ENCODE measurements around the gene PHOX2B. TPM values are rescaled to one million over a fixed set of nuclear protein-coding genes. Genes with fewer than 3 reads are reported as not detected.

Gene PHOX2B
- total RNA-seq, 1 donor from 2014 or later = not detected

- Histone ChIP-seq H3K4me3 (peak overlapping the region; percentile 27), H3K4me1 (peaks cover 30% of the 10 kb centered on the region), H3K36me3 (no peaks in the 10 kb centered on the region), H3K9me3 (replicated peaks) (no peaks in the 10 kb centered on the region), H3K27me3 (ENCODE audit: low read depth) (peaks cover 100% of the 10 kb centered on the region), H3K27ac (replicated peaks) (no peak overlapping the region)
- no peak for DNase-seq
- intact Hi-C loops (cut with micrococcal nuclease) = no loop called here
- TF ChIP-seq, protein P1, sequence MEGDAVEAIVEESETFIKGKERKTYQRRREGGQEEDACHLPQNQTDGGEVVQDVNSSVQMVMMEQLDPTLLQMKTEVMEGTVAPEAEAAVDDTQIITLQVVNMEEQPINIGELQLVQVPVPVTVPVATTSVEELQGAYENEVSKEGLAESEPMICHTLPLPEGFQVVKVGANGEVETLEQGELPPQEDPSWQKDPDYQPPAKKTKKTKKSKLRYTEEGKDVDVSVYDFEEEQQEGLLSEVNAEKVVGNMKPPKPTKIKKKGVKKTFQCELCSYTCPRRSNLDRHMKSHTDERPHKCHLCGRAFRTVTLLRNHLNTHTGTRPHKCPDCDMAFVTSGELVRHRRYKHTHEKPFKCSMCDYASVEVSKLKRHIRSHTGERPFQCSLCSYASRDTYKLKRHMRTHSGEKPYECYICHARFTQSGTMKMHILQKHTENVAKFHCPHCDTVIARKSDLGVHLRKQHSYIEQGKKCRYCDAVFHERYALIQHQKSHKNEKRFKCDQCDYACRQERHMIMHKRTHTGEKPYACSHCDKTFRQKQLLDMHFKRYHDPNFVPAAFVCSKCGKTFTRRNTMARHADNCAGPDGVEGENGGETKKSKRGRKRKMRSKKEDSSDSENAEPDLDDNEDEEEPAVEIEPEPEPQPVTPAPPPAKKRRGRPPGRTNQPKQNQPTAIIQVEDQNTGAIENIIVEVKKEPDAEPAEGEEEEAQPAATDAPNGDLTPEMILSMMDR (IDR thresholded peaks at IDR 0.05; ENCODE audit: borderline replicate concordance) = no peak
These were observed 1.1 kb downstream of the PHOX2B start for GRCh38 chr4:41747230-41748055.

GRCh38 chr4:41746440-41747229 is 1.9 kb downstream of the PHOX2B start:
- Histone ChIP-seq H3K27ac (replicated peaks) (no peak overlapping the region), H3K36me3 (no peaks in the 10 kb centered on the region), H3K27me3 (ENCODE audit: low read depth) (peaks cover 100% of the 10 kb centered on the region), H3K4me3 (peak overlapping the region; percentile 27), H3K4me1 (peaks cover 26% of the 10 kb centered on the region), H3K9me3 (replicated peaks) (no peaks in the 10 kb centered on the region)
- DNase-seq = no peak
- intact Hi-C loops (cut with micrococcal nuclease) = no loop called here
- TF ChIP-seq, protein P1 (IDR thresholded peaks at IDR 0.05; ENCODE audit: borderline replicate concordance) = no peak

- Histone ChIP-seq H3K4me3 (no peak overlapping the region), H3K4me1 (peaks cover 21% of the 10 kb centered on the region), H3K27me3 (ENCODE audit: low read depth) (peaks cover 100% of the 10 kb centered on the region), H3K9me3 (replicated peaks) (no peaks in the 10 kb centered on the region), H3K27ac (replicated peaks) (no peak overlapping the region), H3K36me3 (no peaks in the 10 kb centered on the region)
- no peak for DNase-seq
- TF ChIP-seq, protein P1 (IDR thresholded peaks at IDR 0.05; ENCODE audit: borderline replicate concordance) = no peak
- intact Hi-C loops (cut with micrococcal nuclease) = no loop called here
These were observed 2.5 kb downstream of the PHOX2B start for GRCh38 chr4:41746025-41746439.

DNA sequence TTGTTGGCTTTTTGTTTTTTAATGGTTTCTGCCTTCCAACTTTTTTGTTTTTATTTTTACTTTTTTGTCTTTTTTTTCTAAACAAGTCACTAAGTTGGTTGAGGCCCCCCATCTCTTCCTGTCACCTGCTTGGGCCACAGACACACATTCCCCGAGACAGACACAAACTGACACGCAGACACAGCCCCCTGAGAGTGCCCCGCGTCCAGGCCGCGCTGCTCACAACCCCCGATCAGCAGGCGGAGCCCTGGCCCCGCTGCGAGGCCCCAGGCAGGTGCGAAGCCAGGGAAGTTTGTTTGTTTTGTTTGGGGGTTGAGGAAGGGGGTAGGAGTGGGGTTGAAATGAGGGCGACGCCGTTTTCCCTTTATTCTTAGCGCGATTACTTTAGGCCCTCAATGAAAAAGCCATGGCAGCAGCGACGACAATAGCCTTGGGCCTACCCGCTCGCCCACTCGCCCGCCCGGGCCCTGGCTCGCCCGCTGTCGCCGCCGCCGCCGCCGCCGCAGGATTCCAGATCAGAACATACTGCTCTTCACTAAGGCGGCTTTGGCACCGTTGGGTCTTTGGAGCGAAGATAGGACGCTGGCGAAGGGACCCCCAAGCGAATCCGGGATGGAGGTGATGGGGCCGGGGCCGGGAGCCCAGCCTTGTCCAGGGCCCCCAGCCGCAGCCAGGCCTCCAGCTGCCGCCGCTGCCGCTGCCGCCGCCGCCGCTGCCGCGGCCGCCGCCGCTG is 3.1 kb downstream of the PHOX2B start:
- intact Hi-C loops (cut with micrococcal nuclease) = no loop called here
- Histone ChIP-seq H3K36me3 (no peaks in the 10 kb centered on the region), H3K27ac (replicated peaks) (no peak overlapping the region), H3K9me3 (replicated peaks) (no peaks in the 10 kb centered on the region), H3K4me1 (peaks cover 17% of the 10 kb centered on the region), H3K27me3 (ENCODE audit: low read depth) (peaks cover 100% of the 10 kb centered on the region), H3K4me3 (no peak overlapping the region)
- DNase-seq = no peak
- TF ChIP-seq, protein P1 (IDR thresholded peaks at IDR 0.05; ENCODE audit: borderline replicate concordance) = no peak

GRCh38 chr4:41744572-41745291 is 3.8 kb downstream of the PHOX2B start:
- DNase-seq = no peak
- no peaks in the 10 kb centered on the region for H3K9me3 ChIP-seq (replicated peaks)
- intact Hi-C loops (cut with micrococcal nuclease) = no loop called here
- TF ChIP-seq, protein P1 (IDR thresholded peaks at IDR 0.05; ENCODE audit: borderline replicate concordance) = no peak
- peaks cover 100% of the 10 kb centered on the region for H3K27me3 ChIP-seq (ENCODE audit: low read depth)
- H3K4me1 ChIP-seq = peaks cover 17% of the 10 kb centered on the region
- H3K4me3 ChIP-seq = no peak overlapping the region
- H3K36me3 ChIP-seq = no peaks in the 10 kb centered on the region
- no peak overlapping the region for H3K27ac ChIP-seq (replicated peaks)
